ENCODE results near the gene CPNE5.

The CPNE5 gene

GRCh38 chr6:36694616-36695015, 144.6 kb downstream of the CPNE5 start:
- TF ChIP-seq CTCF (IDR thresholded peaks at IDR 0.05; ENCODE audit: borderline replicate concordance, insufficient read depth, low read depth, low read length): no peak
- H3K4me3 ChIP-seq (ENCODE audit: low read depth, low read length): no peak overlapping the region

GRCh38 chr6:36692861-36693702, 146.2 kb downstream of the CPNE5 start:
- TF ChIP-seq CTCF (IDR thresholded peaks at IDR 0.05; ENCODE audit: borderline replicate concordance, insufficient read depth, low read depth, low read length): no peak

GRCh38 chr6:36692220-36692619, 147.0 kb downstream of the CPNE5 start:
- H3K4me3 ChIP-seq (ENCODE audit: low read depth, low read length): no peak overlapping the region
- no peak for TF ChIP-seq CTCF (IDR thresholded peaks at IDR 0.05; ENCODE audit: borderline replicate concordance, insufficient read depth, low read depth, low read length)

More at GRCh38 chr6:36692861-36693702, 146.2 kb downstream of the CPNE5 start:
- no peak overlapping the region for H3K4me3 ChIP-seq (ENCODE audit: low read depth, low read length)

GRCh38 chr6:36691612-36692011, 147.6 kb downstream of the CPNE5 start:
- H3K4me3 ChIP-seq (ENCODE audit: low read depth, low read length): no peak overlapping the region
- no peak for TF ChIP-seq CTCF (IDR thresholded peaks at IDR 0.05; ENCODE audit: borderline replicate concordance, insufficient read depth, low read depth, low read length)

GRCh38 chr6:36691011-36691410, 148.2 kb downstream of the CPNE5 start:
- H3K4me3 ChIP-seq (ENCODE audit: low read depth, low read length): no peak overlapping the region
- TF ChIP-seq CTCF (IDR thresholded peaks at IDR 0.05; ENCODE audit: borderline replicate concordance, insufficient read depth, low read depth, low read length): no peak
